ENCODE results near the gene CISD2. TPM values are rescaled to one million over a fixed set of nuclear protein-coding genes. Genes with fewer than 3 reads are reported as not detected.
"Not testable (repeated sequence)": the region's sequence is repeated elsewhere in the genome, so short reads cannot be mapped to it uniquely, and the experiment has no call there.

The CISD2 gene
- polyA plus RNA-seq, 2 of the 4 experiments (the other 2 are of a cell fraction): 49.9 to 84.1 TPM

- TF ChIP-seq HDAC2 (IDR thresholded peaks at IDR 0.05): no peak
- Histone ChIP-seq H3K4me1 (peaks cover 11% of the 10 kb centered on the region; the same call in 1 of the 3 replicates), H3K4me3 (no peak overlapping the region), H3K4me2 (no peak overlapping the region), H3K27ac (no peak overlapping the region), H3K9me3 (no peaks in the 10 kb centered on the region)
- ChIA-PET POLR2A (no interaction called here), CTCF (no interaction called here)
- FAIRE-seq (no peak), ATAC-seq (no peak), DNase-seq (ENCODE audit: low read depth in 1 of 2, low spot score in 1 of 2) (no peak)
- 94% methylated on average over 2 of the region's 2 CpGs for WGBS (ENCODE audit: missing lambda C conversion rate)
Observed at GRCh38 chr4:102883278-102883677, 14.5 kb downstream of the CISD2 start.

- ATAC-seq; H3K9me3 ChIP-seq; POLR2A ChIA-PET; DNase-seq (ENCODE audit: low read depth in 1 of 2, low spot score in 1 of 2); H3K4me3 ChIP-seq; H3K4me2 ChIP-seq; CTCF ChIA-PET; FAIRE-seq; H3K27ac ChIP-seq; H3K4me1 ChIP-seq: not testable (repeated sequence)
- WGBS (ENCODE audit: missing lambda C conversion rate): 93% methylated on average over 2 of the region's 2 CpGs
Observed at GRCh38 chr4:102888570-102888969, 19.8 kb downstream of the CISD2 start.

GRCh38 chr4:102889866-102890265 lies 21.1 kb downstream of the CISD2 start:
- not testable (repeated sequence) for H3K4me2 ChIP-seq, H3K27ac ChIP-seq

GRCh38 chr4:102896547-102896946 lies 27.8 kb downstream of the CISD2 start:
- ATAC-seq; FAIRE-seq; POLR2A ChIA-PET; H3K4me1 ChIP-seq; H3K4me2 ChIP-seq; DNase-seq (ENCODE audit: low read depth in 1 of 2, low spot score in 1 of 2); H3K9me3 ChIP-seq; H3K4me3 ChIP-seq; H3K27ac ChIP-seq; CTCF ChIA-PET: not testable (repeated sequence)
- 85% methylated on average over 5 of the region's 5 CpGs for WGBS (ENCODE audit: missing lambda C conversion rate)

More at GRCh38 chr4:102889866-102890265, 21.1 kb downstream of the CISD2 start:
- H3K9me3 ChIP-seq; H3K4me1 ChIP-seq; DNase-seq (ENCODE audit: low read depth in 1 of 2, low spot score in 1 of 2); CTCF ChIA-PET; H3K4me3 ChIP-seq; FAIRE-seq; ATAC-seq: not testable (repeated sequence)
- POLR2A ChIA-PET: interaction anchor here (0.6 kb wide), 1 partner anchor 12 kb away, joined by 3 read pairs; no protein-coding TSS in a partner anchor
- 76% methylated on average over 3 of the region's 3 CpGs for WGBS (ENCODE audit: missing lambda C conversion rate)

- 49% methylated on average over 3 of the region's 3 CpGs for WGBS (ENCODE audit: missing lambda C conversion rate)
- H3K4me1 ChIP-seq; POLR2A ChIA-PET; ATAC-seq; FAIRE-seq; H3K4me3 ChIP-seq; DNase-seq (ENCODE audit: low read depth in 1 of 2, low spot score in 1 of 2); CTCF ChIA-PET; H3K27ac ChIP-seq; H3K9me3 ChIP-seq; H3K4me2 ChIP-seq: not testable (repeated sequence)
Observed at GRCh38 chr4:102897610-102898009, 28.8 kb downstream of the CISD2 start.

GRCh38 chr4:102901804-102902203 lies 33.0 kb downstream of the CISD2 start:
- no peak overlapping the region for H3K4me2 ChIP-seq
- ATAC-seq (no peak), DNase-seq (ENCODE audit: low read depth in 1 of 2, low spot score in 1 of 2) (no peak), FAIRE-seq (no peak)
- no peak overlapping the region for H3K4me3 ChIP-seq
- POLR2A ChIA-PET: no interaction called here
- no peaks in the 10 kb centered on the region for H3K4me1 ChIP-seq
- 49% methylated on average over 2 of the region's 2 CpGs for WGBS (ENCODE audit: missing lambda C conversion rate)
- H3K9me3 ChIP-seq: no peaks in the 10 kb centered on the region
- CTCF ChIA-PET: no interaction called here
- H3K27ac ChIP-seq: no peak overlapping the region
- TF ChIP-seq NPAS2 (CRISPR knock-in tag; IDR thresholded peaks at IDR 0.05; ENCODE audit: borderline replicate concordance) (no peak), CHD4 (IDR thresholded peaks at IDR 0.05; ENCODE audit: borderline replicate concordance) (no peak), FOSB (CRISPR knock-in tag; IDR thresholded peaks at IDR 0.05) (no peak), POLR2AphosphoS2 (conservative IDR thresholded peaks at IDR 0.05; ENCODE audit: low read length) (no peak), CEBPB (IDR thresholded peaks at IDR 0.05) (no peak), EHF (CRISPR knock-in tag; IDR thresholded peaks at IDR 0.05) (no peak), SMC3 (IDR thresholded peaks at IDR 0.05) (no peak), POLR2A (IDR thresholded peaks at IDR 0.05; ENCODE audit: low read length) (no peak), RCOR1 (IDR thresholded peaks at IDR 0.05; ENCODE audit: low read depth, low read length) (no peak), CTCF (IDR thresholded peaks at IDR 0.05) (no peak), MAX (IDR thresholded peaks at IDR 0.05) (no peak), ZSCAN20 (CRISPR knock-in tag; IDR thresholded peaks at IDR 0.05) (no peak), MYC (IDR thresholded peaks at IDR 0.05; ENCODE audit: borderline replicate concordance, low read length) (no peak), MAFK (IDR thresholded peaks at IDR 0.05; ENCODE audit: partially characterized antibody) (no peak), HEYL (CRISPR knock-in tag; IDR thresholded peaks at IDR 0.05) (no peak)
- TF ChIP-seq, protein P1, sequence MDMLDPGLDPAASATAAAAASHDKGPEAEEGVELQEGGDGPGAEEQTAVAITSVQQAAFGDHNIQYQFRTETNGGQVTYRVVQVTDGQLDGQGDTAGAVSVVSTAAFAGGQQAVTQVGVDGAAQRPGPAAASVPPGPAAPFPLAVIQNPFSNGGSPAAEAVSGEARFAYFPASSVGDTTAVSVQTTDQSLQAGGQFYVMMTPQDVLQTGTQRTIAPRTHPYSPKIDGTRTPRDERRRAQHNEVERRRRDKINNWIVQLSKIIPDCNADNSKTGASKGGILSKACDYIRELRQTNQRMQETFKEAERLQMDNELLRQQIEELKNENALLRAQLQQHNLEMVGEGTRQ (IDR thresholded peaks at IDR 0.05): no peak
- TF ChIP-seq, protein P2, sequence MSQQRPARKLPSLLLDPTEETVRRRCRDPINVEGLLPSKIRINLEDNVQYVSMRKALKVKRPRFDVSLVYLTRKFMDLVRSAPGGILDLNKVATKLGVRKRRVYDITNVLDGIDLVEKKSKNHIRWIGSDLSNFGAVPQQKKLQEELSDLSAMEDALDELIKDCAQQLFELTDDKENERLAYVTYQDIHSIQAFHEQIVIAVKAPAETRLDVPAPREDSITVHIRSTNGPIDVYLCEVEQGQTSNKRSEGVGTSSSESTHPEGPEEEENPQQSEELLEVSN (IDR thresholded peaks at IDR 0.05; ENCODE audit: borderline replicate concordance, low read depth): no peak

Measured in A549 (cell line).